ENCODE data around the gene EP300.

DNA sequence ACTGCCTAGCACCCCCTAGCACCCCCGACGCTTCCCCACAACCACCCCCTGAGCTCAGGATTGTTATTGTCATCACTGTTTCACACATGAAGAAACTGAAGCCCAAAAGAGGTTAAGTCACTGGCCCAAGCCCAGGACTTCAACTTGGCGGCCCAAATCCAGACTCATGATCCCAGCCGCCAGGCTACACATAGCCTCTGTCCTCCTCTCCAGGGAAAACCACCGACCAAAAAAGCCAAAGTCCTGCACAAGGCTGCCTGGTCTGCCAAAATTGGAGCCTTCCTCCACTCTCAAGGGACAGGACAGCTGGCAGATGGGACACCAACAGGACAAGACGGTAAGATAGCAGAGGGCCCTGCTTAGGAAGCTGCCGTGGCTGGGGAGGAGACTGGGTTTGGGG is 123.5 kb downstream of the EP300 start:
- TF ChIP-seq TBP (IDR thresholded peaks at IDR 0.05; ENCODE audit: low read depth, low read length) (no peak), CTCF (IDR thresholded peaks at IDR 0.05; ENCODE audit: control extremely low read depth in 1 of 3, insufficient read depth in 1 of 3, low read depth in 1 of 3, low read length in 3 of 3) (no peak), POLR2A (IDR thresholded peaks at IDR 0.05; ENCODE audit: control extremely low read depth in 1 of 2, low read depth in 2 of 2, low read length in 2 of 2) (no peak), EGR1 (IDR thresholded peaks at IDR 0.05; ENCODE audit: borderline replicate concordance, low read depth, low read length) (no peak), PHF8 (conservative IDR thresholded peaks at IDR 0.05; ENCODE audit: low read depth, low read length) (no peak), GABPA (IDR thresholded peaks at IDR 0.05; ENCODE audit: borderline replicate concordance, insufficient read depth, low read length) (no peak), CEBPB (IDR thresholded peaks at IDR 0.05; ENCODE audit: low read depth, low read length) (no peak), TAF1 (IDR thresholded peaks at IDR 0.05; ENCODE audit: low read depth, low read length) (no peak), SP2 (IDR thresholded peaks at IDR 0.05; ENCODE audit: low read length) (no peak), CBX5 (IDR thresholded peaks at IDR 0.05; ENCODE audit: low read depth, low read length) (no peak), RNF2 (IDR thresholded peaks at IDR 0.05; ENCODE audit: borderline replicate concordance, low read depth, low read length, missing control alignments, poor library complexity, severe bottlenecking) (no peak), CHD1 (IDR thresholded peaks at IDR 0.05; ENCODE audit: low read depth, low read length) (no peak)
